Measurements from ENCODE around the gene SLIT3. TPM values are rescaled to one million over a fixed set of nuclear protein-coding genes. Genes with fewer than 3 reads are reported as not detected.

Gene SLIT3
- total and polyA plus RNA-seq, 2 donors (not counting 3 experiments of a cell fraction or from before 2014, with no cell fraction given): 0.90 to 1.0 TPM

DNA sequence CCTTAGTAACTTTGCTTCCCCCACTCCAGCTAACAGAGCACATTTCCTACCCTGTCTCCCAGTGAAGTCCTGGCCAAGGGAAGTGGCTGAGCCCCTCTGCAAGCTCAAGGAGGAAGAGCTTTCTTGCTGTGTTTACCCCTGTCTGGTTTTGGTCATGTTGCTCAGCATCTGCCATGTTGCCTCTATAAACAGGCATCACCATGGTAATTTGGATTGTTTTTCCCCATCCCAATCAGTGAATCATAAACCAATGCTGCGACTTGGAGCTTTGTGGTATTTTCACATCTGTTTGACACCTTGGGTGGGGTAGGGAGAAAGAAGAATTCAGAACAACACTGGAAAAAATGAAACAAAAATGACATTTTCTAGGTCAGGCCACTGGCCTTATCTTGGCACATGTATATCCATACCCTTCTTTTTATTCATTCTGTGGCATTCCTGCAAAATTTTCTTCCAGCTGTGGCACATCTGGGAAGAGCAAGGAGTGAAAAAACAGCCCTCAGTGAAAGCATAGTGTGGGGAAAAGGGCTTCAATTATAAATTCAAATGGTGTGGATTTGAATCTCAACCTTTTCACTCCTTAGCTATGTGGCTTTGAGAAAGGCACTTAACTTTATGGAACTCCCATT, 42.5 kb downstream of the SLIT3 start:
- H3K79me2 ChIP-seq (ENCODE audit: control insufficient read depth, insufficient read depth, low read length): no peaks in the 10 kb centered on the region
- no peak overlapping the region for H3K9ac ChIP-seq (replicated peaks; ENCODE audit: extremely low read depth, insufficient read depth, low read length)
- no peak overlapping the region for H3K4me3 ChIP-seq (replicated peaks in 1 of 3; ENCODE audit: insufficient read depth in 1 of 3, low read depth in 1 of 3, low read length in 3 of 3)
- POLR2A ChIA-PET: no interaction called here
- no peaks in the 10 kb centered on the region for H3K4me1 ChIP-seq (ENCODE audit: control insufficient read depth, extremely low read depth, insufficient read depth, low read length)
- H3K27me3 ChIP-seq (ENCODE audit: control insufficient read depth in 2 of 2, insufficient read depth in 2 of 2, low read length in 2 of 2): no peaks in the 10 kb centered on the region
- no peaks in the 10 kb centered on the region for H3K36me3 ChIP-seq (ENCODE audit: control insufficient read depth in 2 of 2, extremely low read depth in 1 of 2, insufficient read depth in 2 of 2, low read length in 2 of 2)
- BruUV-seq (replicated peaks): no TSS peak
- TF ChIP-seq EZH2 (IDR thresholded peaks at IDR 0.05; ENCODE audit: borderline replicate concordance, low read depth, low read length, severe bottlenecking): no peak
- TF ChIP-seq, protein P1, sequence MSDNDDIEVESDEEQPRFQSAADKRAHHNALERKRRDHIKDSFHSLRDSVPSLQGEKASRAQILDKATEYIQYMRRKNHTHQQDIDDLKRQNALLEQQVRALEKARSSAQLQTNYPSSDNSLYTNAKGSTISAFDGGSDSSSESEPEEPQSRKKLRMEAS (IDR thresholded peaks at IDR 0.05; ENCODE audit: insufficient read depth, insufficient read length): no peak
- TF ChIP-seq JUN (IDR thresholded peaks at IDR 0.05; ENCODE audit: borderline replicate concordance, insufficient read depth, insufficient read length, low read depth): no peak
- no peak for TF ChIP-seq POLR2A (IDR thresholded peaks at IDR 0.05; ENCODE audit: low read depth, low read length)
- no peak for TF ChIP-seq GATA2 (IDR thresholded peaks at IDR 0.05; ENCODE audit: insufficient read depth, insufficient read length, low read depth, low read length)
- TF ChIP-seq, protein P2, sequence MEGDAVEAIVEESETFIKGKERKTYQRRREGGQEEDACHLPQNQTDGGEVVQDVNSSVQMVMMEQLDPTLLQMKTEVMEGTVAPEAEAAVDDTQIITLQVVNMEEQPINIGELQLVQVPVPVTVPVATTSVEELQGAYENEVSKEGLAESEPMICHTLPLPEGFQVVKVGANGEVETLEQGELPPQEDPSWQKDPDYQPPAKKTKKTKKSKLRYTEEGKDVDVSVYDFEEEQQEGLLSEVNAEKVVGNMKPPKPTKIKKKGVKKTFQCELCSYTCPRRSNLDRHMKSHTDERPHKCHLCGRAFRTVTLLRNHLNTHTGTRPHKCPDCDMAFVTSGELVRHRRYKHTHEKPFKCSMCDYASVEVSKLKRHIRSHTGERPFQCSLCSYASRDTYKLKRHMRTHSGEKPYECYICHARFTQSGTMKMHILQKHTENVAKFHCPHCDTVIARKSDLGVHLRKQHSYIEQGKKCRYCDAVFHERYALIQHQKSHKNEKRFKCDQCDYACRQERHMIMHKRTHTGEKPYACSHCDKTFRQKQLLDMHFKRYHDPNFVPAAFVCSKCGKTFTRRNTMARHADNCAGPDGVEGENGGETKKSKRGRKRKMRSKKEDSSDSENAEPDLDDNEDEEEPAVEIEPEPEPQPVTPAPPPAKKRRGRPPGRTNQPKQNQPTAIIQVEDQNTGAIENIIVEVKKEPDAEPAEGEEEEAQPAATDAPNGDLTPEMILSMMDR (IDR thresholded peaks at IDR 0.05; ENCODE audit: extremely low read depth in 1 of 2, insufficient read depth in 1 of 2, low read depth in 1 of 2, low read length in 2 of 2): no peak
- no peak for TF ChIP-seq MYC (IDR thresholded peaks at IDR 0.05; ENCODE audit: low read depth, low read length)
- TF ChIP-seq FOS (IDR thresholded peaks at IDR 0.05; ENCODE audit: borderline replicate concordance, insufficient read depth, low read length): no peak
- no peak for TF ChIP-seq POLR2AphosphoS5 (IDR thresholded peaks at IDR 0.05; ENCODE audit: insufficient read depth, low read depth, low read length)
- H3K9me1 ChIP-seq (replicated peaks; ENCODE audit: control insufficient read depth, extremely low read depth, insufficient read depth, low read length): no peaks in the 10 kb centered on the region
- no peaks in the 10 kb centered on the region for H4K20me1 ChIP-seq (replicated peaks; ENCODE audit: control insufficient read depth, extremely low read depth, insufficient read depth, low read length)
- H3K27ac ChIP-seq (ENCODE audit: insufficient read depth, low read depth, low read length): no peak overlapping the region
- DNase-seq (ENCODE audit: low read depth, low spot score) (no peak), FAIRE-seq (no peak)
- H2AFZ ChIP-seq (ENCODE audit: low read depth, low read length): no peak overlapping the region
- CTCF ChIA-PET: no interaction called here
- intact Hi-C loops (cut with micrococcal nuclease): no loop called here
- H3K9me3 ChIP-seq (replicated peaks; ENCODE audit: control insufficient read depth, insufficient read depth, low read length): no peaks in the 10 kb centered on the region
- dilution Hi-C loops (cut with MboI; ENCODE audit: extremely low pct_ligation_motif_present, low sequenced_read_pairs): no loop called here
- no peak overlapping the region for H3K4me2 ChIP-seq (ENCODE audit: insufficient read depth, low read length)
